HG03108 (cell line): Measurements from ENCODE around the gene ATXN1.
"Not testable (repeated sequence)": the region's sequence is repeated elsewhere in the genome, so short reads cannot be mapped to it uniquely, and the experiment has no call there.

Source experiments
- ATAC-seq: cut with Tn5 transposase; IDR thresholded peaks from one replicate; pipeline ENCODE4 v1.9.1; 2021; ENCODE audit warnings: moderate library complexity; ENCODE audit not compliant: unreplicated experiment

Gene ATXN1

DNA sequence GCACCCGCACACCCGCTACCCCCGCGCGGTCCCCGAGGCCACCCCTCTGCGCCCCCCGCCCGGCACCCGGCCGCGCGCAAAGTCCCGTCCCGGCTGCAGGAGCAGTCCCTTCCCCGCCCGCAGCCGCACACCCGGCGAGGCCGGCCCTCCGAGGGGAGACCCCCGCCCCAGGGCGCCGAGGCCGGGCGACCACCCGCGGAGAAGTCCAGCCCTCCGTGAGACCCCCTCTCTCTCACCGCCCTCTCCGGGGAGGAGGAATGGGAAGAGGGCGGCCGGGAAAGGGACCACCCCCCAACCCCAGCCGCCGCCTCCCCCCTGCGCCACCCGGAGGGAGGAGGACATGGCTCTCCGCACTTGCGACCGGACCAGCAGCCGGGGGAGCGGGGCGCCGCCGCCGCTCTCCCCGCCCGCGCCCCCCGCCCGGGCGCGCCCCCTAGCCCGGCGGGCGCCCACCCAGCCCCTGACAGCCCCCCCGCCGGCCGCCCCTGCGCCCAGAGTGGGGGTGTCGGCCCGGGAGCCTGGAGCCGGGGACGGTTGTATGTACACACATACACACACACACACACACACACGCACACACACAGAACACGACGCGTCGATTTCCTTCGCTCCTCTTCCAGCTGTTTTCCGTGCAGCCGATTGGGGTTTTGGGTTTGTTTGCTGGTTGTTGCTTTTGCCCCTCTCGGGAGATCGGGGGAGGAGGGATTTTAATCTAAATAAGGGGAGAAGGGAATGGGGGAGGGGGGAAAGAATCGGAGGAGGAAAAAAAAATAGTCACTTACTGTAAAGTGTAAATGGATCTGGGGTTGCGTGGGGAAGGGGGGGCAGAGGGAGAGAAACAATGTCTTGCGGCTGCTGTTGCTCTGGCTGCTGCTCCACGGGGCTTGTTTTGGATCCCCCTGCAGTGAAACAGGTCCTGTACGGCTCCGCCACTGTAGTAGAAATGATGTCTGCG lies at the start of gene ATXN1:
Gene ATXN1 (minus strand): TSS at position 945 of the 955 bp plus-strand sequence.
- ATAC-seq = no peak

DNA sequence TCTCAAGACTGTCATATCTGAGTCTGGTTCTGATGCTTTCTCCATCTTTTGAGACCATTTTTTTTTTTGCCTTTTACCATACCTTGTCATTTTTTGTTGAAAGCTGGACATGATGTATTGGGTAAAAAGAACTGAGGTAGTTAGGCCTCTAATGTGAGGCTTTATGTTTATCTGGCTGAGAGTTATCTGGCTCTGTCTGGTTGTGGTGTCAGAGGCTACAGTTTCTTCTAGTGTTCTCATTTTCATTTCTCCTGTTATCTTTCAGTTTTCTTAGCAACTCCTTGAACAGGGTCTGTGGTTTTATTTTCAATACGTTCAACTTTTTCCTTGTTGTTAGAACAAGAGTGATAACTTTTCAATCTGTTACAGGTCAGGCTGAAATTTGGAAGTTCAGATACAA lies 49.2 kb upstream of the ATXN1 start:
- no peak for ATAC-seq

- no peak for ATAC-seq
These were observed 48.6 kb upstream of the ATXN1 start for GRCh38 chr6:16809753-16810358.

GRCh38 chr6:16807956-16808355 lies 46.7 kb upstream of the ATXN1 start:
- no peak for ATAC-seq

GRCh38 chr6:16806363-16806762 lies 45.1 kb upstream of the ATXN1 start:
- no peak for ATAC-seq

DNA sequence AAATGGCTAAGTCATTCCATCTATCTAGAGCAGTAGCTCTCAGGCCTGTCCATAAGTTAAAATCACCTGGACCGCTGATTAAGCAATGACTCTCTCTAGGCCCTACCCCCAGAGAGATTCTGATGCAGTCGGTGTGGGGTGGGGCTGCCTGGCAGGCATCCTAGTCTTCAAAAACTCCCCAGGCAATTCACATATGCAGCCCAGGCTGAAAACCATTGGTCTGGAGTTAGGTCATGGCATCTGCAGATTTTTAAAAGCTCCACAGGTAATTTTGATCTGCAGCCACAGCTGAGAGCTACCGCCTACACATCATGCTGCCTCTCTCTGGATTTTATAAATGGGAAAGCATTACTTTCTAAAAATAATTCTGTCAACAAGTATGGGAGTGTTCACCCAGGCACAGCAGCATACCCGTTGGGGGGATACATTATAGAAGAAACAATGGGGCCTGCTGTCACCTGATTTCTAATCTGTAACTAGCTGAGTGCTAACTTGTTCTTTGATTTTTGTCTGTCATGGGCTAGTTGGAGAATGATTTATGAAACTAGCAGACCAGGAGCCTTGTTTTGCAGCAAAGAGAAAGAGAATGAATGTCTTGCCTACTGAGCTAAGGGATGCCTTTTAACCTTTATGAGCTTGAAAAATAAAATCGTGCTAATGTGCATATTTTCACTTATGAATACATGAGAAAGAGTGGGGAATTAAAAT lies 44.1 kb upstream of the ATXN1 start:
- ATAC-seq = no peak

DNA sequence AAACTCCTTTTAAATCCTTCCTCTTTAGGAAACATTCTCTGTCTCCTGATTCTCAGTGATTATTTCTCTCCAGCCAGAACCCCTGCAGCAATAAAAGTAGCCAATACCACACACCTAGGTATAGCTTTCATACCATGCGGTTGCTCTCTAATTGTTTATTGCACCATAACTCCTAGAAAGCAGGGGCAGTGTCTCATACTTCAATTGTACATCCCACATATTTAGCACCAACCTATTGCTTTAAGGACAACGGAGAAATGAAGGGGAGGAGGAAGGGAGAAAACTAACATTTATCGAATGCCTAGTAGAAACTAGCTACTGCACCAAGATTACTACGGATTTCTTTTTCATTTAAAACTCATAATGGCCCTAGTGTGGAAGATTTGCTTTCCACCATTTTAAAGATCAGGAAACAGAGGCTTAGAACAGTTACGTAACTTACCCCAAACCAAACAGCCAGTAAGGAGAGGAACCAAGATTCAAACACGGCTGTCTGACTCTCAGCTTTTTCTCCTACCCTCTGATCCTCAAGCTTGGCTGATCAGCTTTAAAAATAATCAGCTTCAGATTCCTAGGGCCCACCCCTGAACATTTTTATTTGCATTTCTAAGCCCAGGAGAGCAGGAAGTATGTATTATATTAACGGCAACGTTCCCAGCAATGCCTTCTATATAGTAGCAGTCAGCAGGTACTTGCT lies 43.4 kb upstream of the ATXN1 start:
- ATAC-seq = no peak

DNA sequence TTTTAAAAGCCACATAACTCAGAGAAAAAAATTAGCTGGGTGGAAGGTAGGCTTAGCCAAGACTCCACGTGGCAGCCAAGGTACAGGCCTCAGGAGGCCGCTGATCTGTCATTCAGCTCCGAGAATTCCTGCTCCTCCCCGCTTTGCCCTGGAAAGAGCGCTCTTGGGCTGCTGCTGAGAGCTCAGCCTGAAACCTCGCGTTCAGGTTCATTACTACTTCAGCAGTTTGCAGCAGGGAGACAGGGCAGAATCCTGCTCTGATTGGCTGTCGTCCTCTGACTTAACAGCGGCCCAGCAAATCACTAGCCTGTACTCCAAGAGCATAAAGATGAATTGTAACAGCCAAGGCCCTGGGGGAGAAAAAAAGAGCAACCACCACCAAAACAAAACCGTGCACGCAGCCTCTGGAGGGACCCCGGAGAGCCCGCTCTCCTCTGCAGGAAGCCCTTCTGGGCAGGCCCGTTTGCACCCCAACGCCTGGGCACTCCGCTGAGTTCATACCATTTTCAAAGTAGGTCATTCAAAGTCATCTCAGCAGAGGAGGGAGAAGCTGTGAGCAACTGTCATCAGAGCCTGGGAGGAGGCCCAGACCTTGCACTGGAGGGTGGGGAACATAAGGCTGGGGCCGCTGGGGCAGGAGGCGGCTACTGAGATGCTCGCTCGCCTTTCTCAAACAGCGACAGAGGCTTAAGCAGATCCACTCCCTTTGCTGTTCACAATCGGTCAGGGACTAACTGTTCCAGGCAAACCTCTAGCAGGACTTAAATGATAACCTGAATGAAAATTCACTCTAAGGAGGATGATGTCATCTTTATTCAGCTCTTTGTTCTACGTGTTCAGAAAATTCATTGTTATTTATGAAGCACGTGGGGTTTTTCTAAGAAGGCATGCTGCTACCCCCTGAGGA lies 42.3 kb upstream of the ATXN1 start:
- no peak for ATAC-seq

GRCh38 chr6:16802071-16802470 lies 40.8 kb upstream of the ATXN1 start:
- no peak for ATAC-seq

DNA sequence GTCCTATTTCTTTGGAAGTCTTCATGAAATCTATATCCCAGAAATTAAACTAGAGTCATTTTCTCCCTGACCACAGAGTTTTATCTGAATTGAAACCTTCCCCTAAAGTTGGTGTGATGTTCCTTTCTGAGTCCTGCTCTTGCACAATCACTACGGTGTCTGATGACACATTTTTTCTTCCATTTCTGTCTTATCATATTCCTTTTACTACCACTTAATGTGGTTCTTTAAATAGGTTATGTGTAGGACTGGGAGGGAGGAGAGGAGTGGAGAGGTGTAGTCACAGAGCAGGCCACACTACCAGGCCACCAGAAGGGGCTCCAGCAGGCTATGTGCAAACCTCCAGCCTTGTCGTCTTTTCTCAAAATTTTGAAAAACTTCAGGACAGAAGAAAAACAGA lies 39.7 kb upstream of the ATXN1 start:
- ATAC-seq = no peak

GRCh38 chr6:16800341-16800740 lies 39.1 kb upstream of the ATXN1 start:
- no peak for ATAC-seq

GRCh38 chr6:16799279-16800193 lies 38.3 kb upstream of the ATXN1 start:
- ATAC-seq = no peak

- ATAC-seq = no peak
These were observed 32.7 kb upstream of the ATXN1 start for GRCh38 chr6:16793828-16794412.

- ATAC-seq = no peak
These were observed 28.2 kb upstream of the ATXN1 start for GRCh38 chr6:16789329-16790038.

- ATAC-seq = no peak
These were observed 25.9 kb upstream of the ATXN1 start for GRCh38 chr6:16787128-16787682.

GRCh38 chr6:16785496-16785895 lies 24.2 kb upstream of the ATXN1 start:
- no peak for ATAC-seq

GRCh38 chr6:16784957-16785356 lies 23.7 kb upstream of the ATXN1 start:
- not testable (repeated sequence) for ATAC-seq
